Ovary (tissue), 3 donors: Measurements from ENCODE around the gene GON4L.

ENCODE experiments used
- CTCF ChIP-seq, 3 donors: fragments of 450-650 bp in 2 of 3; fragments of 200-600 bp in 1 of 3; IDR thresholded peaks; one replicate each; pipeline versions ENCODE4 v1.5.1 to v1.8.0; 2016 to 2022; ENCODE audit warnings: antibody characterized with exemption in 3 of 3, mild to moderate bottlenecking in 1 of 3
- POLR2A ChIP-seq: fragments of 450-650 bp; IDR thresholded peaks from one replicate; pipeline ENCODE4 v1.6.1; 2017; ENCODE audit warnings: antibody characterized with exemption, mild to moderate bottlenecking, moderate library complexity
- donor health status: DM: no; HTN: no; CAD: no.

GRCh38 chr1:155889566-155889965, 32.6 kb upstream of the GON4L start:
- TF ChIP-seq CTCF (IDR thresholded peaks at IDR 0.05) (no peak), POLR2A (no peak)
